GM19372 (cell line): ENCODE measurements around the gene CAMTA1.

Source experiments
- ATAC-seq: cut with Tn5 transposase; IDR thresholded peaks from one replicate; pipeline ENCODE4 v1.9.1; 2021; ENCODE audit warnings: mild to moderate bottlenecking, low read depth, moderate library complexity; ENCODE audit not compliant: unreplicated experiment

Gene CAMTA1

DNA sequence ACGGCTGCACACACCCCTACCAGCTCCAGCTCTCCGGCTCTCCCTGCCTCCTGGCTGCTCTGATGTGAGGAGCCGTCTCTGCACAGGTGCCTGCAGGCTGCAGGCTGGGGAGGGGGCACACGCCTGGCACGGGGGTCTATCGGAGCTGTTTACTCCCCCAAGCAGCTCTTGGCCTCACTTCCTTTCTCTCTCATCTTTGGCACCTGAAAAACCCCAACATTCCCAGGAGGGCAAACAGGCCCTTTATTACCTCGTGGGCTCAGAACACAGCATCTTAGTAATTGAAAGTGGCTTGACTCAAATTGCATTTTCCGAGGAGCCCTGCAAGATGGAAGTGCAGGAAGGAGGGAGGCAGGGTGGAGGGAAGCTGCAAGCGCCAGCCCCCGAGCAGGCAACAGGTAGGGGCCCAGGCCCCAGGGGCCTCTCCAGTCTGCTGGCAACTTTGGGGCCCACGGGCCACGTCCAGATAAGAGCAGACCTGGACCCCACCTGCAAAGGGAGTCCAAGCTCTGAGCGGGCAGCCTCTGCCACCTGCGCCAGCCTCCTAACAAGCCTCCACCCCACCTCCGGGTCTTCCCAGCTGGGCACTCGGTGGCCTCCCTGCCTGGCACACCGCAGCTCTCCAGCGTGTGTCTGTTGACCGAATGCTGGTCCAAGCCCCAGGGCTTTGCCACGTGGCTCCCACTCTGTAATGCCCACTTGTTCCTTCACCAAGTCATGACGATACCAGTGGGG, 722.2 kb downstream of the CAMTA1 start:
- ATAC-seq, result no peak

DNA sequence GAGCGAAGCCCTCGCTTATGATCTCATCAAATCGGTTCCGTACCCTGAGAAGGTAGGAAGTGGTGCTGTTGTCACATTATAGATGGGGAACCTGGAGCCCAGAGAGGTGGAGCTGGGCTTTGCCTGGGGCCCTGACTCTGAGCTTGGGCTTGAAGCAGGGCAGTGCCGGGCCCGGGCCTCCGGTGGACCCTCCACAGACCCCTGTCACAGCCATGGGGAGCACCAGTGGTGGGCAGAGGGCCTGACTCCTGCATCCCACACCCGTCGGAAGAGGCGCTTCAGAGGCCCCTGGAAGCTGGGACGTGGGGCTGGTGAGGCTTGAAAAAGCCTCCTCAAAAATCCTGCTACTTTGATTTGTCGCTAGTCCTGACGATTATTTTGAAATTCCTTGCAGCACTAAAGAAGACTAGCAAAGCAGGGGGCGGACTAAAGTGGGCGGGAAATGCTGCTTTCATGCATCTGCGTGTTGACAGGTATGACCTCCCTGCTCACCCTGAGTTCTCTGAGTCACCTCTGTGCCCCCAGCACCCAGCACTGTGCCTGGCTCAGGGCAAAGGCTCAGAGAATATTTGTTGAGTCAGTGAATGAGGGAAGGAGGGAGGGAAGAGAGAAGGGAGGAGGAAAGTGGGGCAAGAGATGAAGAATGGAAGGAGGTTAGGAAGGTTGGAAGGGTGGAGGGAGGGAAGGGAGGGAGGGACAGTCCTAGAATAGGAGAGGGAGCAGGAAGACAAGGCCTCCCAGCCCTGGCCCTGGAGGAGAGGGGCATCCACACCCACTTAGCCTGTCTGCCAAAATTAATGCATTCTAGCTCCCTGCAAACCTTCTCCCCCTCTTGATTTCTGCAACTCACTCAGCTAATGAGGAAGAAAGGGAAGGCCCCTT, 723.0 kb downstream of the CAMTA1 start:
- ATAC-seq, result no peak

DNA sequence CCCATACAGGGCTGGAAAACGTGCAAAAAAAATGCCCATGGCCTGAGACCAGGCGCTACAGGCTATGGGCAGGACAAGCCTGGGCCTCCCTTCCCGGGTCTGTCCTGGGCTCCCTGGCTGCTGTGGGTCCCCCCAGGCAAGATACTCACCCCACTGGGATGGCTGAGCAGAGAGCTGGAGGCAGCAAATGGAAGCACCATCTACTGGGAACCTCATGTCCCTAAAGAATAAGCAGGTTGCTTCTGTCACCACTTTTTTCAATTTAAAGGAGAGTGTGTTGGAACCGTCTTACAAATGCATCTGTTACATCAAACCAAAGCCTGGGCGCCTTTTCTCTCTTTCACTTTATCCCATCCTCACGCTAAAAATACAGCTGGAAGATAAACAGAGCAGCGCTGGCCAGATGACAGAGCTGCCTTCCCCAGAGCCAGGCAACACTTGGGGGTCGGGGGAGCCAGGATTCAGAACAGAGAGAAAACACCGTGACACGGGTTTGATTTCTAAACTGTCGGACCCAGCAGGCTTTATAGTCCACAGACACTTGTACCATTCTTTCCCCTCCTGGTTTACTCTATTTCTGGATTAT, 723.8 kb downstream of the CAMTA1 start:
- ATAC-seq, result no peak

DNA sequence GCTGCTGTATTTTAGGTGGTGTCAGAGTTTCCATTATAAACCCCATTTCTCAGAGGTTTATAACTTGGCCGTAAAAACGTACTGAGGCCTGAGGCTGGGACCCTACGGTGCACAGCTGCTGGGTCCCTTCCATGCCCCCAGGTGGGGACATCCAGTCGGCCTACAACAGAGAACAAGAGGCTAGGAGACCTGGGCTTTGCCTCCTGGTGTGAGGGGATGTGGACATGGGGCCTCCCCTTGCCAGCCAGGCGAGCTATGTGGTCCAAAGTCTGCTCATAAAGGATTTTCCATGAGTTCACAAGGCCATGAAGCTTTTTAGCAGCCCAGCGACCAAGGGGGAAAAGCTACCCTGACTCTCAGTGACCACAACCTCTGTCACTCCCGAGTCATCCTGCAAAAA, 724.3 kb downstream of the CAMTA1 start:
- no peak for ATAC-seq

DNA sequence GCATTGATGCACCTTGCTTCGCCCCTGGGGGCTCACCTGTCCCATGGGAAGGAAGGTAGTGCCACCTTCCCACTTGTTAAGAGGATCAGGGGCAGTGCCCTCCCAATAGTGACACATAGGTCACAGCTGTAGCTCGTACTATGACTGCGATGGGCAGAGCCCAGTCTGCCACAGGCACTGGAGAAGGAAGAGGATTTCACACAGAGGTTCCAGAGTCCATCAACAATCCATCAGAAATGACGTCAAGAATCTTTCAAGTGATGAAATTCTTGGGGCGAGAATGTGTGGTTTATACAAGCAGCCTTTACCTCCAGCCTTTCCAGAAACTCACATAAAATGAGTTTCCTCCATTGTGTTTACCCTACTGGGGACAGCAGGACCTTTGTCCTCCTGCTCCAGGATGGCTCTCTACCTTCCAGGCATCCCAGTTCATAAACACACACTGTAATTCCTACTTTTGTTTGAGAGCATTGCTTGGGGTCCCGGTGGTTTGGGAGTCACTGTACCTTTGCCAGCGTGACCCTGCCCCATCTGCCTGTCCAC, 725.2 kb downstream of the CAMTA1 start:
- ATAC-seq, result no peak

DNA sequence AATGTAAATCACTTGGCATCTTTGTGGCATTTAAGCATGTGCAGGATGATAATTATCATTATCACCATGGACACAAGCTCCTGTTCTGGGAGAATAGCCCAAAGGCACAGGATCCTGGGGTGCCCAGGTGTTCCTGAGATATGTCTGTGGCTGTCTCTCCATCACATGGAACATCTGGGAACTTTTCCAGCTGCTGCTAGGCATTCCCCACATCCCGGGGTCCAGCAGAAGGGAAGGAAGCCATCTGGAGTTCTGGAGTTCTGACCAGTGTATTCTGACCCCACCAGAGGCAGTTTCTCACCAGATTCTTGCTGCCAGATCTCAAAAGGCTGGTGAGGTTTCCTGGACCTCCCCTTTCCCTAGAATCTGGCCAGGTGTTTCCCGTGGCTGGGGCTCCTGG, 726.1 kb downstream of the CAMTA1 start:
- no peak for ATAC-seq

DNA sequence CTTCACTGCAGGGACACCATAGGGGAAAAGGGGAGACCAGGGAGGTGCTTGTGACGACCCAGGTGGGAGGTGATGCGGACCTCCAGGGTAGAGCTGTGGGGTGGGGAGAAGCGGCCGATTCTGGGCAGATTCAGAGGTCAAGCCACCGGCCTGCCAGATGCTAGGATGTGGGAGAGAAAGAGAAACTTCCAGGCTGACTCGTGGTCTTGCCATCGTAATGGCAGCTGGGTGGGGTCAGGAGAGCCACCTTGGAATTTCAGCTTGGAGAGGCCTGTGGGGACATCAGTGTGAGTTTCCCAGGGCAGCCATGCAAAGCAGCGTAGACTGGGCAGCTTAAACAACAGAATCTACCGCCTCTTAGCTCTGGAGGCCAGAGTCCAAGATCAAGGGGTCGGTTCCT, 727.8 kb downstream of the CAMTA1 start:
- ATAC-seq, result no peak

DNA sequence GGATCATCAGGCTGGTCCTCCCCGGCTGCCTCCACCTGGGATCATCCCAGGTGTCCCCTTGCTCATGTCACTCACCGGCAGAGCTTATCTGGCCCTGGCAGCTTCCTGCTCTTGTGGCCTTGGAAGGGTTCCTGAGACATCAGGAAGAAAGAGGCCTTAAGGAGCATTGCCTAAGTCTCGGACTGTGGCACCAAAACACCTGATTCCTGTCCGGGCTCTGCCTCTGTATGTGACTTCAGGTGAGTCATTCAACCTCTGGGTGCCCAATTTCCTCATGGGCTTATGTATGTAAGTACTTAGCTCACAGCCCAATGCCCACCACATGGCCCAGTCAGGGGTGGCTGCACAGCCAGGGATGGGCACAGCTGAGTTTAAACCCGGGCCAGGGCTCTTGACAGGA, 729.9 kb downstream of the CAMTA1 start:
- no peak for ATAC-seq

DNA sequence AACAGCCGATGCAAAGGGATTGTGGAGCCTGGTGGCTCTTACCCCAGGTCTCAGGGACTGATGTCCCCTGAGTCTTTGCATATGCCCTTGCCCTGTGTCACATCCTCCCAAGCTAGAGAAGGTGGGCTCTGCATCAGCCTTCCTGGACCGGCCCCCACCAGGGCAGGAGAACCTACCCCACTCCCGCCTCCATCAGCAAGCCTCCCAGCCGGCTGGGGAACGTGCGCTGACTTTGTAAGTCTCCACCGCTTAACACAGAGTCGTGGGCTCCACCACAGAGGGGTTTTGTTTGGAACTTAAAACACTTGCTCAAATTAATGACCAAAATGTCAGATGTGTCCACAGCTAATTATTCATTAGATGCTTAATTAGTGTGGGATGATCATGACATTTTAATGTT, 730.6 kb downstream of the CAMTA1 start:
- no peak for ATAC-seq

DNA sequence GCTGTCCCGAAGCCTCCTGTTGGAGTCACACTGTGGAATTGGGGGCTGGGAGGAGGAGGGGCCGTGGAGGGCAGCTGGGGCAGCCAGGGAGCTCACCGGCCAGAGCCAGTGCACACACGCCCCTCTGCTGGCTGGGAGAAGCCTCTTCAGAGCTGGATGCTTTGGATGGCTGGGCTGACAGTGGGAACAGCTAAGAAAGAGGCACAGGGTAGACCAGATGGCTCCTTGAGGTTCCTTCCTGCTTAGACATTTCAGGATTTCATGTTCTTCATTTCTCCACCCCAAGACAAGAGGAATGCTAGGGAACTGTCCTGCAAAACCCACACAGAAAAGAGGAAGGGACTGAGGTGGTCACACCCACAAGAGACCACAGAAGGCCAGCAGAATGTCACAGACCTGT, 731.1 kb downstream of the CAMTA1 start:
- ATAC-seq, result no peak

DNA sequence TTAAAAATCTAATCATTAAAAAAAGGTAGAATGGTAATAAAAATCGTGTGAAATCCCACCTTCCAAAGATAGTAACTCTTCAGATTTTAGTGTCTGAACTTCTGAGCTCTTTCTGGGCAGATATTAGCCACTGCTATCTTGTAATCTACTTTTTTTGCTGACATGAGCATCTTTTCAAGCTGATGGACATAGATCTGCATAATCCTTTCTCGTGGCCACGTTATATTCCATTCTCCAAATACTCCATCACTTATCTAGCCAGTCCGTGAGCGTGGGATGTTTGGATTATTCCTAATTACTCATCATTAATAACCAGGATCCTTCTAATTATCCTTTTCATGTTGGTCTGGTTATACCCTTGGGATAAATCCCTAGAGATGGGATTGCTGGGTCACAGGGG, 731.7 kb downstream of the CAMTA1 start:
- ATAC-seq, result no peak

DNA sequence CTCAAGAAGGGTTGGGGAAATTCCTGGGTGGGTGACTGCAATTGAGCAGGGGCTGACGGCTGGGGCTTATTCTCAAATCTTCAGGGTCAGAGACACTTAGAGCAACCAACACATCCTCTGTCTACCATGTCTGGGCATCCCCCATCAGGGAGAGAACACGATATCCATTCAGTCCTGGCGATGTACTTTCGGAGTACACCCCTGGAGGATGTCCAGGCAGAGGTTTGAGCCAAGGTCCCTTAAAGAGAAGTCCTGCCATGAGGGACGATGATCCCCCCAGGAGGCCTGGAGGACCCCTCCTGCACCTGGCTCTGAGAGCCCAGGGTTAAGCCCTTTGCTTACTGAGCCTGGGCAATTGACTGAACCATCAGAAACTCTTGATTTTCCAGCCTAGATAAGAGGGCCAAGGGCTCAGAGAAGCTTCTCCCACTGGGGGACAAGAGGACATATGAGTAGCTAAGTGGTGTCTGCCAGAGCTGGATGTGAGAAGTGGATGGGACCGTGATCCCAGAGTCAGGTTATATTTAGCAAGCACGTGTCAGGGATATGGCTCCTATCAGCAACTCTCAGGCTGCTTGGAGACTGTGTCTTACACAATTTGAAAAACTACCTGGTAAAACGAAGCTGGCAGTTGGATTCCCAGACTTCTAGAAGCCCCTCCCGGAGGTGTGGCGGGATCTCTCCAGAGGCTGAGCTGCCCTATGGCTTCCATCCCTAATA, 732.5 kb downstream of the CAMTA1 start:
- no peak for ATAC-seq

DNA sequence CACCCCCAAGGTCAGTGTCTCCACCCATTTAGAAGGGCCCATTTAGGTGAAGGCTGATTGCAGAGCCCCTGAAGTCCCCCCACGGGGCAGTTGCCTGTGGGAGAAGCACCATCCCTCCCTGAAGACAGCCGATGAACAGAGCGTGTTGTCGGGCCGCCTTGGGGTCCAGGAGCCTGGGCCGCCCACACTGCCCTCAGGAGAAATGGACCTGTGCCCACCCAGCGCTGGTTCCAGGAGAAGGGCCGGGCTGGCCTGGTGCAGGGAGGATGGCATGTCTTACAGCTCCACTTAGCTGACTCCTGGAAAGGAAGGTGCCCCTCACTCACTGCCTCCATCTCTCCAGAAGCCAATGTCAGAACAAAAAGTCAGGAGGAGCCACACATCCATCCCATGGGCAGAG, 733.2 kb downstream of the CAMTA1 start:
- ATAC-seq, result no peak

DNA sequence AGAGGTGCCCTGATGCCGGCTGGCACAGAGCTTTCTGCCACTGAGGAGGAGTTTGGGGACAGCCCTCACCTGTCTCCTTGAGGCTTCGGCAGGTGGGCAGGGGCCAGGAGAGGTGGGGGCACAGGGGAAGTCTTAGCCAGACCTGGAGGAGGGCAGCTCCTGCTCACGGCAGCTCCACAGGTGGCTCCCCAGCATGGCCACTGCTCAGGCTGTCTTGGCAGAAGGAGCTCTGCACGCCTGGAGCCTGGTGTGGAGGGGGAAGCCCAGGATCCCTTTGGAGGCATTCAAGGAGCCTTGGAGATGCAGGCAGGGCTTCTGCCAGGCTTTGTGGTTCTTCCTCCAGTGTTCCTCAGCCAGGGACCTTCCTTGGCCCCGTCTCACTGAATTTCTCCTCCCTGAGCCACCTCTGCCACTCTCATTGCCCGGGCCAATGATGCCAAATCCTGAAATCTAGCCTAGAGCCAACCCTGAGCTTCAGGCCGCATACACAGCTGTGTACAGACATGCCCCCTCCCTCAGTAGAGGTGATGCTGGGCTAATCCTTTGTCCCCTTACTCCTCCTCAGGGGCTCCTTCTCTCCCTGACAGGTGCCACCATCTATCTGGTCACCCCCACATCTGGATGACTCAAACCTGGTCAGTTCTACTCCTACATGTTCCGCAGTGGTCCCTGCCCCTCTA, 734.1 kb downstream of the CAMTA1 start:
- no peak for ATAC-seq

DNA sequence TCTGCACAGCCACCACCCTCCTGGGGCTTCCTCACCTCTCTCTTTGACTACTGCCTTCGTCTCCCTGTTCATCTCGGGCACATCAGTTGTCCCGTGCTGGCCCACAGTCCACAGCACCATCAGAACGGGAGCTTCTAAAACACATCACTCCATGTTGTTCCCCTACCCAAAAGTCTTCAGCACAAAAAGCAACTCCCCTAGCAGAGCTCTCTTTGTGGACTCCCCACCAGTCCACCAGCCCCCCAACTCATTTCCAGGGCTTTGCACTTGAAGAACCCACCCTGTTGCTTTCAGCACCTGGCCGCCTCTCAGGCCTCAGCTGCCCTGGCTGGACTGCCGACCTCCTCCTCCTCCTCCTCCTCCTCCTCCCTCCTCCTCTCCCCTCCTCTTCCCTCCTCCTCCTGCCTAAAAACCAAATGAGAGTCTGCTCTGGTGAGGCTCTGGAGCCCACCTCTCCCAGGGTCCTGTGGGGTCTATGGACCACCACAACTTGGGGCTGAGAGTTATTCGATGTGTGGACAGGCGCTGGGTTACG, 734.7 kb downstream of the CAMTA1 start:
- ATAC-seq, result no peak

DNA sequence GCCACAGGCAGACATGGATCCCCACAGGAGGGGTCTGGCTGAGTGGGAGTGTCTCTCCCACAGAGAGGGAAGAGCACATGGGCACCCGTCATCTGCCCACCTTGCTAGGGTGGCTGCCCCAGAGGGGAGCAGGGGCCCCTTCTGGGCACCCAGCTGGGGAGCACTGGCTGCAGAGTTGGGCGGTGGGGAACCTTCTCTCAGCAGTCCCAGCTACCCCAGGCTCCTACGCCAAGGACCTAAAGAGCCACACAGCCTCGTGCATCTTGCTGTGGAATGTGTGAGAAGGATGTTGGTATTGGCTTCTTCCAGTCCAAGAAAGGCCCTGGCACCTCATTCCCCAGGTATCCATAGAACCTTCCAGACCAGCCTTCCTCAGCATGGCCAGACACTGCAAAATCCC, 735.2 kb downstream of the CAMTA1 start:
- no peak for ATAC-seq

DNA sequence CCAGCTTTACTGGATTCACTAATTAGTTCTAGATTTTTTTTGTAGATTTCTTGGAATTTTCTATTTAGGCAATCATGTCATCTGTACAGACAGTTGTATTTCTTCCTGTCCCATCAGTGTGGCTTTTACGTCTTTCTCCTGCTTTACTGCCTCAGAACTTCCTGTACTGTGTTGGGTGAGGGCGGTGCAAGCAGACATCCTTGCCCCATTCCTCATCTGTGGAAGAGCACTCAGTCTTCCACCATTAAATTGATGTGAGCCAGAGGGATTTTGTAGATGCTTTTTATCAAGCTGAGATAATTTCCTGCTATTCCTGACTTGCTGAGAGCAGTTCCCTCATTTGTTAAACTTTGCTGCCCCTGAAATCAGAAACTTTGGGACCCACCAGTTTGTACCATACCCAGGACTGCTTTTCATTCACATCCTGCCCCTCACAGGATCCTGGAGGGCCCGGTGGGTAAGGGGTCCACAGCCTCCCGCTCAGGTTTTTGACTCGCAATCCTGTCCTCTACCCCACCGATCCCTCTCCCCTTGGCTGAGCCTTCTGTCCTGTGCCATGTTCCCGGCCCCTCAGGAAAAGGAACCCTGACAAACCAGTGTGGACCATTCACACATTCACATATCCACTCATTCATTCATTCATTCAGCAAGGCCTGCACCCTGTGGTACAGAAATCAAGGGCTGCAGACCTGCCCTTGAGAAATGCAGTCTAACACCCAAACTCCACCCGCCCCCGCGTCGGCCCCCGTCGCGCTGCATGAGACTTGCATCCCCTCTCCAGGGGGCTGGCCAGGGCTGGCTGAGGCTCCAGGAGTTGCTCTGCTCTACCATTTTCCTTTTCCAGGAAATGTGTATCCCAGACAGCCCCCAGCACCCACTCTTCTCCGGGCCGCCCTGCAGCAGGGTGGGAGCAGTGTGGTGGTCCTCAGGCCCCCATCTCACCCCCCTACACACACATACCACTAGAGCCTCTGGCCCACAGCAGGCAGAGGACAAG, 739.4 kb downstream of the CAMTA1 start:
- ATAC-seq, result no peak

DNA sequence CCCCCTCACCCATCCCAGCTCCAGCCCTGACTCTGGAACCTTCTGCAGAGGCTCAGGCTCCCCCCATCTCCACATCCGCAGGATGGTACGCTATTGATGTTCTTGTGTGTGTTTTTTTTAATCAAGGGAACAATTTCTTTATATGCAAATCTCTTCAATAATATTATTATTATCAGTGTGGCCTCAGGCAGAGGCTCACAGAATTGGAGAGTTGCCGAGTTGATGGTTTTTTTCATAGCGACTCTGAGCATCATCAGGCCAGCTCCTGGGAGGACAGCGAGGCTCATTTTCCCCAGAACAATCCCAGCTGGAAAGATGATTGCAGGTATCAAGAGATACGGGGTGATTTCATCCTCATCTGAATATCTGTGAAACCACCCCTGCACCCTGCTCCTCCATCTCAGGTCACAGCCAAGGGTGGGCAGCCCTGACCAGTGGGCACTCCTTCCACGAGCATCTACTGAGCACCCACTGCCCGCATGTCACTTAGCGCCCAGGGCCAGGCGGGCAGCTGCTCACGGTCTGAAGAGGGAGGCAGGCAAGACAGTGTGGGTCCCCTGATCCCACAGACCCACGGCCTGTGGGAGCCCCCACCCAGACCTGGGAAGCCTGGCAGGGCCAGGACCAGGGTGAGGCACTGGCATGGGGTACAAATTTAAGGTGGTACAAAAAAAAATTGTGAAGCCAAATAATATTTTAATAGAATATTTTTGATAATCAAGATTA, 740.2 kb downstream of the CAMTA1 start:
- no peak for ATAC-seq
